Panc1 (cell line): Measurements from ENCODE around the gene ZBTB34. TPM values are rescaled to one million over a fixed set of nuclear protein-coding genes. Genes with fewer than 3 reads are reported as not detected.

Source experiments
- ATAC-seq: fragments of 200-7000 bp; cut with Tn5 transposase; 2 replicates; pipeline ENCODE4 v1.9.1; 2020; ENCODE audit warnings: mild to moderate bottlenecking, moderate library complexity
- BruUV-seq: library from RNA; stranded (reverse); fragments of 400-500 nt; replicated peaks from 2 replicates; lab custom pipeline; 2021; lab: Mats Ljungman, UMichigan
- CTCF ChIA-PET: fragments of 300-600 bp; sonication (Branson Sonifier 250); formaldehyde crosslinking; loops from one replicate; lab custom pipeline; 2022; ENCODE audit warnings: antibody characterized with exemption; lab: Charles Lee
- POLR2A ChIA-PET: fragments of 300-600 bp; sonication (Branson Sonifier 250); formaldehyde crosslinking; loops from one replicate; lab custom pipeline; 2022; ENCODE audit warnings: antibody characterized with exemption; lab: Charles Lee
- DNase-seq: peaks from one replicate; pipeline ENCODE4 v3.0.0-alpha.2; 2010; ENCODE audit warnings: low read depth, low spot score
- H3K27ac ChIP-seq: 2 replicates; pipeline ENCODE4 v1.5.1; 2011; ENCODE audit warnings: mild to moderate bottlenecking, low read length, inconsistent platforms
- H3K27me3 ChIP-seq: fragments of 200-500 bp; sonication (Bioruptor generic); 2 replicates; pipeline ENCODE4 v1.6.0; 2014; ENCODE audit warnings: low read length, inconsistent platforms; ENCODE audit not compliant: control insufficient read depth, insufficient read depth
- H3K36me3 ChIP-seq: fragments of 200-500 bp; sonication (Bioruptor generic); 2 replicates; pipeline ENCODE4 v1.5.1; 2014; ENCODE audit warnings: inconsistent platforms, mild to moderate bottlenecking, low read length, moderate library complexity; ENCODE audit not compliant: control insufficient read depth, insufficient read depth
- H3K4me1 ChIP-seq: 2 replicates; pipeline ENCODE4 v1.5.1; 2011; ENCODE audit warnings: inconsistent platforms, mild to moderate bottlenecking, low read length, moderate library complexity; ENCODE audit not compliant: control insufficient read depth, insufficient read depth
- H3K4me3 ChIP-seq, 2 experiments: 2 replicates each; pipeline ENCODE4 v1.5.1; 2011 to 2012; ENCODE audit warnings: low read depth in 2 of 2, low read length in 2 of 2, mild to moderate bottlenecking in 2 of 2, inconsistent platforms in 1 of 2, moderate library complexity in 1 of 2
- H3K9me3 ChIP-seq: fragments of 200-500 bp; sonication (Bioruptor generic); 2 replicates; pipeline ENCODE4 v1.5.1; 2014; ENCODE audit warnings: low read depth, mild to moderate bottlenecking, inconsistent platforms, low read length, moderate library complexity; ENCODE audit not compliant: control insufficient read depth, insufficient read depth
- CTCF ChIP-seq: fragments of 450-650 bp; IDR thresholded peaks from 2 replicates; pipeline ENCODE4 v1.5.1; 2017; ENCODE audit warnings: mild to moderate bottlenecking
- POLR2AphosphoS5 ChIP-seq: IDR thresholded peaks from 2 replicates; pipeline ENCODE4 v1.6.1; 2012; ENCODE audit warnings: mild to moderate bottlenecking, low read depth, low read length, moderate library complexity
- REST ChIP-seq, 2 experiments: IDR thresholded peaks; 2 replicates each; pipeline ENCODE4 v1.6.1; 2011 to 2012; ENCODE audit warnings: low read depth in 2 of 2, control low read depth in 1 of 2, low read length in 1 of 2, mild to moderate bottlenecking in 1 of 2, moderate library complexity in 1 of 2; ENCODE audit not compliant: insufficient read depth in 1 of 2
- SIN3A ChIP-seq: IDR thresholded peaks from 2 replicates; pipeline ENCODE4 v1.6.1; 2012; ENCODE audit warnings: low read depth, mild to moderate bottlenecking, low read length, moderate library complexity, borderline replicate concordance; ENCODE audit not compliant: insufficient read depth
- TCF7L2 ChIP-seq: IDR thresholded peaks from 2 replicates; pipeline ENCODE4 v1.6.1; 2011; ENCODE audit warnings: mild to moderate bottlenecking, low read depth, low read length, inconsistent platforms
- in situ Hi-C: cut with HindIII; loops from 2 replicates; pipeline ENCODE4 v1.10.0; 2016; ENCODE audit warnings: low sequenced_read_pairs, low pct_unique_long_range_greater_than_20kb
- intact Hi-C: fragments of 100-400 bp; cut with micrococcal nuclease; formaldehyde crosslinking; loops from one replicate; pipeline ENCODE4 v1.10.0; 2022; ENCODE audit not compliant: unreplicated experiment
- total RNA-seq: library from RNA; stranded (reverse); gene quantifications from one replicate; pipeline ENCODE4 v1.2.1, GENCODE V29; 2021; ENCODE audit not compliant: unreplicated experiment

Gene ZBTB34
- total RNA-seq, 1 experiment from 2014 or later = 5.5 TPM

- no peaks in the 10 kb centered on the region for H3K4me1 ChIP-seq
- POLR2A ChIA-PET = no interaction called here
- TF ChIP-seq REST (IDR thresholded peaks at IDR 0.05; ENCODE audit: insufficient read depth in 1 of 2, low read depth in 2 of 2, low read length in 1 of 2) = no peak
- TF ChIP-seq SIN3A = no peak
- no peak for TF ChIP-seq TCF7L2
- no peak for TF ChIP-seq CTCF
- TF ChIP-seq POLR2AphosphoS5 = no peak
- no peaks in the 10 kb centered on the region for H3K27me3 ChIP-seq
- in situ Hi-C loops = no loop called here
- no peak overlapping the region for H3K27ac ChIP-seq
- ATAC-seq = no peak
- intact Hi-C loops = no loop called here
- CTCF ChIA-PET = no interaction called here
- BruUV-seq = no TSS peak
- H3K4me3 ChIP-seq = no peak overlapping the region
- no peaks in the 10 kb centered on the region for H3K36me3 ChIP-seq
- H3K9me3 ChIP-seq = no peaks in the 10 kb centered on the region
- no peak for DNase-seq
These were observed 74.0 kb downstream of the ZBTB34 start for GRCh38 chr9:126934441-126934840.

Other genes starting within 250 kb of the ZBTB34 start
- gene LMX1B, start 246.7 kb upstream of the ZBTB34 start, total RNA-seq = 2.6 TPM
- 9.7 TPM for gene ZBTB43, start 55.6 kb upstream of the ZBTB34 start, total RNA-seq
- 7.2 TPM for gene RALGPS1, start 54.1 kb downstream of the ZBTB34 start, total RNA-seq